Kidney glomerular epithelial cell (primary cell): Measurements from ENCODE around the gene YTHDF1.

Experiments
- DNase-seq: peaks from one replicate; lab custom pipeline; 2025; lab: John Stamatoyannopoulos, UW

YTHDF1 gene

GRCh38 chr20:63248835-63249591 is 33.1 kb upstream of the YTHDF1 start:
- peak; percentile 74 for DNase-seq

- DNase-seq, result no peak
Measured at GRCh38 chr20:63247671-63248228, 31.8 kb upstream of the YTHDF1 start.

DNA sequence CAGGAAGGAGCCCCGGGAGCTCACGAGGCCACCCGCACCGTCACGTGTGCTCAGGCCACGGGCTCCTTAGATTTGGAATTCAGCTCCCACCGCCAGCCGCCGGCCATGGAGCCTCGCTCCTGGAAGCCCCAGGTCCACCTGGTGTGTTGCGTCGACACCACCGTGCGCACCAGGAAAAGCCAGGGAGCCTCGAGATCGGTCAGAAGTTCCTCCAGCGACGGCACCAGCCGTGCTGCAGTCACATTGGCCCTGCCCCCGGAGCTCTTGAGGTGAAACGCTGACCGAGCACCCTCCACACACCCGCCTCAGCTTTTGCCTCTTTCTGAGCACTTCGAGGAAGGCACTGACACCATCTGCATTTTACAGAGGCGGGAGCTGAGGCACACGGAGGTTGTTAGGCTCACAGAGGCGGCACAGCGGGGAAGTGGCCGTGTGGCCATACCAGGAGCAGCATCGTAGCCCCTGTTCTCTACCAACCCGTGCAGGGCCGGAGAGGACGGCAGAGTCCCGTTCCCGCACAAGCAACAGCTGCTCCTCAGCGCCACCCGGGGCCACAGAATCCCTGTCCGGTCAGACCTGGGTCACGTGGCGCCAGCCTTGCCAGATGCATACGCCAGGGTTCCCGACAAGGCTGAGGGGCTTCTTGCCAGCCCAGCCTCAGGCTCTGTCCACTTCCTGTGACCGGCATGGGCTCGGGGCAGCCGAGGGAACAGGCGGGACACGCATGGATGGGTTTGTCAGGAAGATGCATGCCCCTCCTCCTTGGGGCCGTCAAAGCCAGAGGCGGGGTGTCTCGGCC is 30.8 kb upstream of the YTHDF1 start:
- DNase-seq, result no peak

DNA sequence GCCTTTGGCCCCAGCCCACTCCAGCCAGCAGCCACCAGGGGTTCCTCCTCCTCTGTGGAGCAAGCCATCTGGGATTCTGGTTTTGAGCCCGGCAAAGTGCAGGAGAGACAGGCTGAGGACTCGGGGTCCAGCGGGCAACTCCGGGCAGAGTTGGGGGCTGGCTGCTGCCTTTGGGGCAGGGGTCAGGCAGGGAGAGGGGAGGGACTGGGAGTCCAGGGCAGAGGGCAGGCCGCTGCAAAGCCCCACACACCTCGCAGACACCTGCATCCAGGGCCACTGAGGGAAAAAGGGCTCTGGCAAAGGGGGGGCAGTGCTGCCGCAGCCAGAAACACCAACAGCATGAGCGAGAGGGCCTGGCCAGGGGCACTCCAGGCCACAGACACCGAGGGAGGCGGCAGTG is 28.5 kb upstream of the YTHDF1 start:
- no peak for DNase-seq

DNA sequence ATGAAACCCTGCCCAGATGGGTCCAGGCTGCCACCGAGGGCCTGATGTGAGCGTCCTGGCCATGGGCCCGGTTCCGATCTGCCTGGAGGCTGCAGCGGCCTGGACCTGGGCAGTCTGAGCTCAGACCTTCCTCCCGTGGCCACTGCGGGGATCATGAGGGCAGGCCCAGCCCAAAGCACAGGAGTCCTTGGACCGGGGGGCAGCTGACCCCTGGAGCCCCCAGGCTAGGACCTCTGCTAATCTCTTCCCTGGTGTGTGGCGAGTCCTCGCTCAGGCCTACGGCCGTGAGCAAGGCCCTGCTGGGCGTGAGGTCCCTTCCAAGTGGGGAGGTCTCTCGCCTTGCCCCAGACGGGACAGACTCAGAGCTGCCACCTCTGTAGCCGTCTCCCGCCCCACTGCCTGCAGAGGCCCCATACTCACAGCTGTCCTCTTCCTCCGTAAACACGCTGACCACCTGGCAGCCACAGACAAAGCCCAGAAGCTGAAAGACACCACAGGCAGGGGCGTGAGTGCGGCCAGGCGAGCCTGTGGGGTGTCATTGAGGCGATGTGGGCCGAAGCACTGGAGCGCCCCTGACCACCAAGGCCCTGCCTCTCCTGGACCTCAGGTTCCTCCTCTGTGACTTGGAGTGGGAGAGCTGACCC is 27.8 kb upstream of the YTHDF1 start:
- no peak for DNase-seq

- no peak for DNase-seq
Measured at GRCh38 chr20:63242736-63243135, 26.8 kb upstream of the YTHDF1 start.

DNA sequence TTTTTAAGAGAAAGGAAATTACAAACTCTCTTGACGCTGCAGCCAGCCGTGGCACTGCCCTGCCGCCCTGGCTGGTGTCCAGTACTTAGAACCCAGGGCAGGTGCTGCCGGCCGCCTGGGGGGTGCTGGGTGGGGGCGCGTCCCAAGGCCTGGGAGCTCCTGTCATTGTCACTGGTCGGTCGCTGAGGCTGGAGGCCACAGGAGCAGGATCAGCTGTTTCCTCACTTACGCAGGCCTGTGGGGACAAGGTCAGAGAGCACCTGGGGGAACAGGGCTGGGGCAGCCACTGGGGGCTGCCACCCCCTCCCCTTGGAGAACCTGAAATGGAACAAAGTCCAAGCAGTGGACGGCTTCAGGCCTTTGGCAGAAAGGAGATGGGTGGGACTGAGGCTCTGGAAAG is 25.3 kb upstream of the YTHDF1 start:
- DNase-seq, result no peak

DNA sequence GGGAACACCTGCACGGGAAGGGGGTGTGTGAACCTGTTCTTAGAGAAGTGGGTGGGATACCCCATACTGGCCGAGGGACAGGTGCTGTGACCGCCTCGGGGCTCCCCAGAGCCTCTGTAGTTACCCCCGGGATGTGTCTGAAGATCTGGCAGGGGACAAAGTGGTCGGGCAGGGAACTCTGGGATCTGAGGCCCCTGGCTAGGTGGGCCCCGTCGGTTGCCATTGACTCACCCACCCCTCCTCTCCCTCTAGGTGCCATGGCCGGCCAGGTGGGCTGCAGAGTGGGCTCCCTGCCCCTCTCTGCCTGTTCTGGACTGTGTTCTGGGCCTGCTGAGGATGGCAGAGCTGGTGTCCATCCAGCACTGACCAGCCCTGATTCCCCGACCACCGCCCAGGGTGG is 24.1 kb upstream of the YTHDF1 start:
- DNase-seq, result no peak

GRCh38 chr20:63239431-63239830 is 23.5 kb upstream of the YTHDF1 start:
- DNase-seq, result no peak

GRCh38 chr20:63238514-63239125 is 22.7 kb upstream of the YTHDF1 start:
- no peak for DNase-seq

GRCh38 chr20:63238031-63238430 is 22.1 kb upstream of the YTHDF1 start:
- no peak for DNase-seq

GRCh38 chr20:63236116-63236837 is 20.3 kb upstream of the YTHDF1 start:
- no peak for DNase-seq

DNA sequence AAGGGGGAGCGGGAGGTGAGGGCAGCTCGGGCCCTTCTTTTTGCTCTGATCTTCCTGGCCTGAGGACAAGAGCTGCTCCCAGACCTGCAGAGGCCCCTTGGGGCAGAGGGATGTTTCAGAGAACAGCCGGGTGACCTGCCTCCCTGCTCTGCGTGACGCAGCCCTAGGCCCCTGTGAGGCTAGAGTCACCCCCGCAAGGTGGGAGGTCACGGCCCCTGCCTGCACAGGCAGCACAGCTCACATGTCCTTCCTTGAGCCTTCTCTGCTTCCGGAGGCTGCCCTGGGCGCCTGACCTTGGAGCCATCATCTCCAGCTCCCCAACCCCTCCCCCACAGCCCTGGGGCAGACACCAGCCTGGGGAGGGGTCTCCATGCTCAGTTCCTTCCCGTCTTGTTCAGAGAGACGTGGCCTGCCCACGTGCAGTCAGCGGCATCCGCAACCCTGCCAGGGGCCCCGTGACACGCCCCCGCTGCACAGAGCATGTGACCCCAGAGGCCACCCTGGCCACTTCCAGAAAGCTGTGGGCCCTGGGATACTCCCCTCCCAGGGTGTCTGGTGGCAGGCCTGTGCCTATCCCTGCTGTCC is 19.6 kb upstream of the YTHDF1 start, which contains the start of gene BIRC7:
TSS of gene BIRC7 (plus strand) at position 507 of the 585 bp plus-strand sequence. CDS start 192 bp downstream, outside the sequence.
- DNase-seq, result no peak

GRCh38 chr20:63234693-63235398 is 18.9 kb upstream of the YTHDF1 start:
- DNase-seq, result no peak

DNA sequence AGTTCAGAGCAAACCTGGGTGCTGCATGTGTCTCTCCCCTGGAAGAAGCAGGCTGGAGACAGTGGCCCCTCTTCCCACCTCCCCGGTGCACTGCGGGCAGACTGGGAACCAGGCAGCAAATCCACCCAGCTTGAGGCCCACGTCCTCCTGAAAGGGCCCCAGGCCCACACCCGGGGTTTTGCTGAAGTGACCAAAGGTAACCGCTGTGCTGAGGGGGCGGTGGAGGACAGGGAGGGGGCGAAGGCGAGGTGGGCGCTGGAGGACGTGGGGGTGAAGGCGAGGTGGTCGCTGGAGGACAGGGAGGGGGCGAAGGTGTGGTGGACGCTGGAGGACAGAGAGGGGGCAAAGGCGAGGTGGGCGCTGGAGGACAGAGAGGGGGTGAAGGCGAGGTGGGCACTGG is 18.0 kb upstream of the YTHDF1 start:
- DNase-seq, result no peak

DNA sequence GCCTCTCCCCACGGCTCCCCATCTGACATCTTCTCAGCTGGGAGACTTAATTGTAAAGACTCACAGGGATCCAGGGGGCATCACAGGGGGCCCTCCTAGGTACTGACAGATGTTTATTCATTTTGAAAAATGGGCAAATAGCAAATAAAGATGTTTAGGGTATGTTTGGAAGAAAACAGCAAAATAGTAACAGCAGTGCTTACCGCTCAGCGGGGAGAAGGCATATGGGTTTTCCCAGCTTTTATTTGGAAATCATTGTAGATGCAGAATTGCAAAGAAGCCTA is 17.1 kb upstream of the YTHDF1 start:
- DNase-seq, result no peak

GRCh38 chr20:63232235-63233060 is 16.5 kb upstream of the YTHDF1 start:
- peak; percentile 97 for DNase-seq

GRCh38 chr20:63230800-63231268 is 14.9 kb upstream of the YTHDF1 start:
- DNase-seq, result peak; percentile 49

DNA sequence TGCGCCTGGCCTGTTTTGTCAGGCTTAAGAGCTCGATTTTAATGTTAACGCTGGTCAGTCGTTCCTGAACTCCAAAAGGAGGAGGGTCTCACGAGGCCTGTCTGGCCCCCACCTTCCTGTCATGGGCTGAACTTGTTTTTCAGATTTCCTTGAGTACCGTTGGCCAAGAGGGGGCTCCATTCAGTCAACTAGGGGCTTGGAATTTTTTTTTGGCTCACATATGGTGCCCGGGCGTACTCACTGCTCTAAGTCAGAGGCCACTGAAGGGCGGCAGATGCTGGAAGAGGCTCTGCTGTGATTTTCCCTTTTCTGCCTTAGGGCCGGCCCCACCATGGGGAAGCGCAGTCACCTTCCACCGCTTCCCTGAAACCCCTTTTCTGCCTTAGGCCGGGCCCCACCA is 12.9 kb upstream of the YTHDF1 start:
- DNase-seq, result no peak

GRCh38 chr20:63227260-63227659 is 11.3 kb upstream of the YTHDF1 start:
- no peak for DNase-seq
